Measurements from ENCODE around the gene MYD88. TPM values are rescaled to one million over a fixed set of nuclear protein-coding genes. Genes with fewer than 3 reads are reported as not detected.

Gene MYD88
- polyA plus RNA-seq, 1 donor from 2014 or later, result 0.14 TPM

DNA sequence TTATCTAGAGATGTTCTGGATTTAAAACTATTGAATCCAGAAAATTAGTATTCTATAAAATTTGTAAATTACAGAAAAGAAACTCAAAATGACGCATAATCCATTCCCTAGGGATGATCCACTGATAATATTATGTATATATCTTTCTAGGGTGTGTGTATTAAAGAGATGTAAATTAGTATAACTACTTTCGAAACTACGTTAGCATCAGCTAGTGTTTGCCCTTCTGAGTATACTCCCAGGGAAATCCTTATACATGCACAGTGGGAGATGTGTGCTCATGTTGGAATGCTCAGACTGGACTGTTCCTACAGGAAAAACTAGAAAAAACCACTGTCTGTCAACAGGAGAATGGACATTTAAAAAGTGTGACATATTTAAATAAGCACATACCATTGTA is 38.0 kb upstream of the MYD88 start:
- Histone ChIP-seq H3K27ac (ENCODE audit: low read length) (no peak overlapping the region), H3K79me2 (replicated peaks; ENCODE audit: insufficient read depth, low read length) (no peaks in the 10 kb centered on the region), H4K20me1 (ENCODE audit: insufficient read depth) (no peaks in the 10 kb centered on the region), H3K9ac (ENCODE audit: low read length) (no peak overlapping the region), H3K36me3 (ENCODE audit: insufficient read depth, low read length) (no peaks in the 10 kb centered on the region), H3K4me3 (ENCODE audit: low read length) (no peak overlapping the region), H2AFZ (ENCODE audit: low read depth, low read length) (no peak overlapping the region), H3K9me2 (ENCODE audit: insufficient read depth, low read length) (no peaks in the 10 kb centered on the region), H3K27me3 (ENCODE audit: insufficient read depth, low read depth, low read length) (no peaks in the 10 kb centered on the region), H3K9me3 (ENCODE audit: low read length) (no peaks in the 10 kb centered on the region), H3K4me2 (ENCODE audit: low read length) (no peak overlapping the region), H3F3A (ENCODE audit: insufficient read depth, low read length, poor library complexity, severe bottlenecking) (no peaks in the 10 kb centered on the region)
- TF ChIP-seq, protein P1, sequence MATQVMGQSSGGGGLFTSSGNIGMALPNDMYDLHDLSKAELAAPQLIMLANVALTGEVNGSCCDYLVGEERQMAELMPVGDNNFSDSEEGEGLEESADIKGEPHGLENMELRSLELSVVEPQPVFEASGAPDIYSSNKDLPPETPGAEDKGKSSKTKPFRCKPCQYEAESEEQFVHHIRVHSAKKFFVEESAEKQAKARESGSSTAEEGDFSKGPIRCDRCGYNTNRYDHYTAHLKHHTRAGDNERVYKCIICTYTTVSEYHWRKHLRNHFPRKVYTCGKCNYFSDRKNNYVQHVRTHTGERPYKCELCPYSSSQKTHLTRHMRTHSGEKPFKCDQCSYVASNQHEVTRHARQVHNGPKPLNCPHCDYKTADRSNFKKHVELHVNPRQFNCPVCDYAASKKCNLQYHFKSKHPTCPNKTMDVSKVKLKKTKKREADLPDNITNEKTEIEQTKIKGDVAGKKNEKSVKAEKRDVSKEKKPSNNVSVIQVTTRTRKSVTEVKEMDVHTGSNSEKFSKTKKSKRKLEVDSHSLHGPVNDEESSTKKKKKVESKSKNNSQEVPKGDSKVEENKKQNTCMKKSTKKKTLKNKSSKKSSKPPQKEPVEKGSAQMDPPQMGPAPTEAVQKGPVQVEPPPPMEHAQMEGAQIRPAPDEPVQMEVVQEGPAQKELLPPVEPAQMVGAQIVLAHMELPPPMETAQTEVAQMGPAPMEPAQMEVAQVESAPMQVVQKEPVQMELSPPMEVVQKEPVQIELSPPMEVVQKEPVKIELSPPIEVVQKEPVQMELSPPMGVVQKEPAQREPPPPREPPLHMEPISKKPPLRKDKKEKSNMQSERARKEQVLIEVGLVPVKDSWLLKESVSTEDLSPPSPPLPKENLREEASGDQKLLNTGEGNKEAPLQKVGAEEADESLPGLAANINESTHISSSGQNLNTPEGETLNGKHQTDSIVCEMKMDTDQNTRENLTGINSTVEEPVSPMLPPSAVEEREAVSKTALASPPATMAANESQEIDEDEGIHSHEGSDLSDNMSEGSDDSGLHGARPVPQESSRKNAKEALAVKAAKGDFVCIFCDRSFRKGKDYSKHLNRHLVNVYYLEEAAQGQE (IDR thresholded peaks at IDR 0.05; ENCODE audit: borderline replicate concordance), result no peak
- TF ChIP-seq SMC3 (conservative IDR thresholded peaks at IDR 0.05; ENCODE audit: poor library complexity) (no peak), POLR2AphosphoS5 (IDR thresholded peaks at IDR 0.05) (no peak), RAD21 (conservative IDR thresholded peaks at IDR 0.05) (no peak), EP300 (conservative IDR thresholded peaks at IDR 0.05; ENCODE audit: poor library complexity, severe bottlenecking) (no peak), TAF1 (IDR thresholded peaks at IDR 0.05; ENCODE audit: low read depth) (no peak), EZH2 (IDR thresholded peaks at IDR 0.05; ENCODE audit: borderline replicate concordance, insufficient read depth, low read length, poor library complexity, severe bottlenecking) (no peak), MXI1 (conservative IDR thresholded peaks at IDR 0.05; ENCODE audit: poor library complexity, severe bottlenecking) (no peak)
- TF ChIP-seq, protein P2, sequence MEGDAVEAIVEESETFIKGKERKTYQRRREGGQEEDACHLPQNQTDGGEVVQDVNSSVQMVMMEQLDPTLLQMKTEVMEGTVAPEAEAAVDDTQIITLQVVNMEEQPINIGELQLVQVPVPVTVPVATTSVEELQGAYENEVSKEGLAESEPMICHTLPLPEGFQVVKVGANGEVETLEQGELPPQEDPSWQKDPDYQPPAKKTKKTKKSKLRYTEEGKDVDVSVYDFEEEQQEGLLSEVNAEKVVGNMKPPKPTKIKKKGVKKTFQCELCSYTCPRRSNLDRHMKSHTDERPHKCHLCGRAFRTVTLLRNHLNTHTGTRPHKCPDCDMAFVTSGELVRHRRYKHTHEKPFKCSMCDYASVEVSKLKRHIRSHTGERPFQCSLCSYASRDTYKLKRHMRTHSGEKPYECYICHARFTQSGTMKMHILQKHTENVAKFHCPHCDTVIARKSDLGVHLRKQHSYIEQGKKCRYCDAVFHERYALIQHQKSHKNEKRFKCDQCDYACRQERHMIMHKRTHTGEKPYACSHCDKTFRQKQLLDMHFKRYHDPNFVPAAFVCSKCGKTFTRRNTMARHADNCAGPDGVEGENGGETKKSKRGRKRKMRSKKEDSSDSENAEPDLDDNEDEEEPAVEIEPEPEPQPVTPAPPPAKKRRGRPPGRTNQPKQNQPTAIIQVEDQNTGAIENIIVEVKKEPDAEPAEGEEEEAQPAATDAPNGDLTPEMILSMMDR (IDR thresholded peaks at IDR 0.05; ENCODE audit: poor library complexity, severe bottlenecking), result no peak

DNA sequence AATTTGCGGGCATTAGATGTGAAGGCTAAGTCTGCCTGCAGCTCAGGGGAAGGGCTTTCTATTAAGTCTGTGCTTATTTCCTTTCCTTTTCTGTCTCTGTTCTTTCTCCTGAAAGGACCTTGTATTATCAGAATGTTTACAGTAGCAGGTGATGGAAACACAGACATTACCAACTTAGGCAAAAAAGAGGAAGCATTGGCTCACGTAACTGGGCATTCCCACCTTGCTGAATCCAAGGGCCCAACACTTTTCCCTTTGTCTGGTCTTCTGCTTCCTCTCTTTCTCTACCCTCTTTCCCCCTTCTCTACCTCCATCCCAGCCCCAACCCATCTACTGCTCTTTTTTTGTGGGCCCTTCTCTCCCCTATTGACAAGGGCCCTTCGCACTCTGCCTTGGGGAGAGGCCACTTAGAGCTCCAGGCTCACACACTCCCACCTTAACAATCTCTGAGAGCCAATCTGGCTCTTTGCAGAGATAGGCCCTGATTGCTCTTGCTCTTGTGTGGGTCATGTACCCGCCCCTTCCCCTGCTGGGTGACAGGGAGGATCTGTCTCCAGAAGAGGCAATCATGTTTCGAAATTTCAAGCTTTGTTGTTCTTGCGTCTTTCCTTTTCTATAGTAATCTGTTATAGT is 36.5 kb upstream of the MYD88 start:
- Histone ChIP-seq H3K27me3 (ENCODE audit: insufficient read depth, low read depth, low read length) (no peaks in the 10 kb centered on the region), H3K9ac (ENCODE audit: low read length) (no peak overlapping the region), H2AFZ (ENCODE audit: low read depth, low read length) (no peak overlapping the region), H3K4me2 (ENCODE audit: low read length) (no peak overlapping the region), H3K79me2 (replicated peaks; ENCODE audit: insufficient read depth, low read length) (no peaks in the 10 kb centered on the region), H4K20me1 (ENCODE audit: insufficient read depth) (no peaks in the 10 kb centered on the region), H3K9me3 (ENCODE audit: low read length) (no peaks in the 10 kb centered on the region), H3K27ac (ENCODE audit: low read length) (no peak overlapping the region), H3K36me3 (ENCODE audit: insufficient read depth, low read length) (no peaks in the 10 kb centered on the region), H3F3A (ENCODE audit: insufficient read depth, low read length, poor library complexity, severe bottlenecking) (no peaks in the 10 kb centered on the region), H3K4me3 (ENCODE audit: low read length) (no peak overlapping the region), H3K9me2 (ENCODE audit: insufficient read depth, low read length) (no peaks in the 10 kb centered on the region)
- TF ChIP-seq, protein P2 (IDR thresholded peaks at IDR 0.05; ENCODE audit: poor library complexity, severe bottlenecking), result no peak
- TF ChIP-seq POLR2AphosphoS5 (IDR thresholded peaks at IDR 0.05) (no peak), SMC3 (conservative IDR thresholded peaks at IDR 0.05; ENCODE audit: poor library complexity) (no peak), EP300 (conservative IDR thresholded peaks at IDR 0.05; ENCODE audit: poor library complexity, severe bottlenecking) (no peak), RAD21 (conservative IDR thresholded peaks at IDR 0.05) (no peak), TAF1 (IDR thresholded peaks at IDR 0.05; ENCODE audit: low read depth) (no peak), EZH2 (IDR thresholded peaks at IDR 0.05; ENCODE audit: borderline replicate concordance, insufficient read depth, low read length, poor library complexity, severe bottlenecking) (no peak), MXI1 (conservative IDR thresholded peaks at IDR 0.05; ENCODE audit: poor library complexity, severe bottlenecking) (no peak)
- TF ChIP-seq, protein P1 (IDR thresholded peaks at IDR 0.05; ENCODE audit: borderline replicate concordance), result no peak

Measured in neural cell (in vitro differentiated cells).